Ovary (tissue), 3 donors: ENCODE results near the gene MROH8.

Experiments
- CTCF ChIP-seq, 3 donors: fragments of 450-650 bp in 2 of 3; fragments of 200-600 bp in 1 of 3; IDR thresholded peaks; one replicate each; pipeline versions ENCODE4 v1.5.1 to v1.8.0; 2016 to 2022; ENCODE audit warnings: antibody characterized with exemption in 3 of 3, mild to moderate bottlenecking in 1 of 3
- POLR2A ChIP-seq: fragments of 450-650 bp; IDR thresholded peaks from one replicate; pipeline ENCODE4 v1.6.1; 2017; ENCODE audit warnings: antibody characterized with exemption, mild to moderate bottlenecking, moderate library complexity
- donor health status: DM: no; HTN: no; CAD: no.

- TF ChIP-seq CTCF (IDR thresholded peaks at IDR 0.05), result no peak
- no peak for TF ChIP-seq POLR2A
Measured at GRCh38 chr20:37220731-37221130, 41.4 kb upstream of the MROH8 start.
